Stomach smooth muscle (tissue), 2 donors: ENCODE results near the gene TPO.

Experiments used
- H3K27ac ChIP-seq: one replicate; pipeline ENCODE4 v1.7.0; 2013; ENCODE audit warnings: mild to moderate bottlenecking, low read length, inconsistent platforms
- H3K27me3 ChIP-seq, 2 donors: one replicate each; pipeline ENCODE4 v1.7.0; 2013; ENCODE audit warnings: low read length in 2 of 2; ENCODE audit not compliant: insufficient read depth in 2 of 2, control insufficient read depth in 1 of 2
- H3K36me3 ChIP-seq, 2 donors: one replicate each; pipeline ENCODE4 v1.7.0; 2013; ENCODE audit warnings: low read length in 2 of 2; ENCODE audit not compliant: control insufficient read depth in 2 of 2, insufficient read depth in 2 of 2
- H3K4me1 ChIP-seq: one replicate; pipeline ENCODE4 v1.7.0; 2013; ENCODE audit warnings: low read length; ENCODE audit not compliant: control insufficient read depth, insufficient read depth
- H3K4me3 ChIP-seq, 2 donors: one replicate each; pipeline ENCODE4 v1.7.0; 2013; ENCODE audit warnings: low read length in 2 of 2
- H3K9ac ChIP-seq, 2 donors: one replicate each; pipeline ENCODE4 v1.7.0; 2013; ENCODE audit warnings: low read length in 2 of 2, mild to moderate bottlenecking in 1 of 2
- H3K9me3 ChIP-seq, 2 donors: one replicate each; pipeline ENCODE4 v1.7.0; 2013; ENCODE audit warnings: low read length in 2 of 2; ENCODE audit not compliant: control insufficient read depth in 2 of 2
- donor health status: healthy.
- donor health status: Pancreatic carcinoma.

Gene TPO

DNA sequence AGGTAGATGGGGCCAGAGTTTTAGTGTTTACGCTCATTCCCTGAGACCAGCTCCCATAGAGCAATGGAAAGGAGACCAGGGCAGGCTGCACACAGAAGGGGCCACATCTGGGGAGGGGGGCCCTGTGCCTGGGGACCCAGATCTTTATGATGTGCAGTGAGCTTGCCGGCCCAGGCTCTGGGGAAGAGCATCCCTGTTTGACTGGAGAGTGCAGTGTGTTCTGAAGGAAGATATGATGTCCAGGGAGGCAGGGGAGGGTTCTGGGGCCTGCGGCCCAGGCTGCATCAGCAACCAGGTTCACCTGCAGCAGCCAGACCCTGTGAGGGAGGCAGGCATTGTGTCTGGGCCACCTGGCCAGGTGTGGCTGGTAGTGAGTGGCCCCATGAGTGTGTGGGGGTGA lies 13.8 kb downstream of the TPO start:
- Histone ChIP-seq H3K27me3 (peaks cover 0 to 4% of the 10 kb centered on the region in 2 donors), H3K27ac (no peak overlapping the region), H3K9me3 (no peaks in the 10 kb centered on the region), H3K4me1 (no peaks in the 10 kb centered on the region), H3K36me3 (no peaks in the 10 kb centered on the region), H3K9ac (no peak overlapping the region), H3K4me3 (no peak overlapping the region)

DNA sequence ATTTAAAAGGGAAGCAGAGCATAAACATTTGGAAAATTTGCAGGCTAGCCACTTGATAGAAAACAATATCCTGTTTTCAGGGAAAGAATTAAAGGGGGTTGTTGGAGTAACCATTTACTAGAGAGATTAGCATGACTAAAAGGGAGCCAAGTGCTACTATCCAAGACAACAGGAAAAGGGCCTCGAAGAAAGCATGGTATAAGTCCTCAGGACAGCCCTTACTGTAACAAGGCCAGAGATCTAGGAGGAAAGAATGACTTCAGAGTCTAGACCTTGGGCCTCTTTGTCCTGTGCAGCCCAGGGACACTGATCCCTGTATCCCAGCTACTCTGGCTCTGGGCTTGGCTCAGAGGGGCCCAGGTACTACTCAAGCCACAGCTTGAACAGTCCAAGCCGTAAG lies 16.6 kb downstream of the TPO start:
- Histone ChIP-seq H3K27ac (no peak overlapping the region), H3K9ac (no peak overlapping the region)

DNA sequence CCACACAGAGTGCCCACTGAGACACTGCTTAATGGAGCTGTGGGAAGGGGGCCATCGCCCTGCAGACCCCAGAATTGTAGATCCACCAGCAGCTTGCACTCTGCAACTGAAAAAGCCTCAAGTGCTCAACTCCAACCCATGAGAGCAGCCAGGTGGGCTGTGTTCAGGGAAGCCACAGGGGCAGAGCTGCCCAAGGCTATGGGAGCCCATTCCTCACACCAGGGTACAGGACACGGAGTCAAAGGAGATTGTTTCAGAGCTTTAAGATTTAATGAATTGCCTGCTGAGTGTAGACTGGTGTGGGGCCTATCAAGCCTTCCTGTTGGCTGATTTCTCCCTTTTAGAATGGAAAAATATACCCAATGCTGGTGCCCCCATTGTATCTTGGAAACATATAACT lies 17.2 kb downstream of the TPO start:
- Histone ChIP-seq H3K4me3 (no peak overlapping the region), H3K4me1 (no peaks in the 10 kb centered on the region), H3K27me3 (peaks cover 0 to 4% of the 10 kb centered on the region in 2 donors), H3K27ac (no peak overlapping the region), H3K36me3 (no peaks in the 10 kb centered on the region), H3K9me3 (no peaks in the 10 kb centered on the region), H3K9ac (no peak overlapping the region)

More for the DNA sequence above, 16.6 kb downstream of the TPO start:
- Histone ChIP-seq H3K36me3 (no peaks in the 10 kb centered on the region), H3K9me3 (no peaks in the 10 kb centered on the region), H3K4me3 (no peak overlapping the region), H3K4me1 (no peaks in the 10 kb centered on the region), H3K27me3 (peaks cover 0 to 4% of the 10 kb centered on the region in 2 donors)

GRCh38 chr2:1431886-1432400 lies 18.7 kb downstream of the TPO start:
- no peaks in the 10 kb centered on the region for H3K9me3 ChIP-seq
- H3K27ac ChIP-seq = no peak overlapping the region
- H3K4me1 ChIP-seq = no peaks in the 10 kb centered on the region
- no peak overlapping the region for H3K9ac ChIP-seq
- H3K4me3 ChIP-seq = no peak overlapping the region
- no peaks in the 10 kb centered on the region for H3K36me3 ChIP-seq
- peaks cover 0 to 4% of the 10 kb centered on the region in 2 donors for H3K27me3 ChIP-seq

DNA sequence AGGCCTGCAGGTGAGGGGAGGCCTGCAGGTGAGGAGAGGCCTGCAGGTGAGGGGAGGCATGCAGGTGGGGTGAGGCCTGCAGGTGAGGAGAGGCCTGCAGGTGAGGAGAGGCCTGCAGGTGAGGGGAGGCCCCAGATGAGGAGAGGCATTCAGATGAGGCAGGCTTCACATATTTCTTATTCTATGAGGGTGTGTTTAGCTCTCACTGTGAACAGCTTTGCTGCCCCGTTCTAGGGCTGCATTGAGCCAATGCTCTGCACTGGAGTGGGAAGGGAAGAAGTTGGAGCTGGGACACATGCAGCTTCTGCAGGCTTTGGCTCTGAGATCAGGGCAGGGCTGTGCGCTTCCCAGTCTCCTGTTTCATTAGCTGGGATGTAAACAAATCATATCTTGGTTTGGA lies 19.5 kb downstream of the TPO start:
- H3K36me3 ChIP-seq = no peaks in the 10 kb centered on the region
- H3K4me3 ChIP-seq = no peak overlapping the region
- H3K4me1 ChIP-seq = no peaks in the 10 kb centered on the region
- no peak overlapping the region for H3K27ac ChIP-seq
- H3K9ac ChIP-seq = no peak overlapping the region
- no peaks in the 10 kb centered on the region for H3K9me3 ChIP-seq
- H3K27me3 ChIP-seq = peaks cover 0 to 2% of the 10 kb centered on the region in 2 donors

DNA sequence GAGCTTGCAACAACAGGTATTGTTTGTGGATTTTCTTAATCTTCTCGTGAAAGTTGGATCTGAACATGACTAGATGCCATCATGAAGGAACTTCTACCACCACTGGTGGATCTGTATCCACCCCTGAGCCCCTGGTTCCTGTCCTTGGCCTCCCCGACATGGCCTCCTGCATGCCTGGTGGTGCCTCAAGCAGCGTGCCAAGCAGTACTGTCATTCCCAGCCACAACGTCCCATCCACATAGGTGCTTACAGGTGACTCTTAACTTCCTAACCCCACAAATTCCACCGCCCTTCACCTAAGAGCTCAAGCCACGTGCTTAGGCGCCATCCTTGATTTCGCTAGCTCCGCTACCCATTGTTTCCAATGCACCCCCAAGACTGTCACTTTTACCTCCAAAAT lies 23.1 kb downstream of the TPO start:
- H3K27me3 ChIP-seq = no peaks in the 10 kb centered on the region
- no peaks in the 10 kb centered on the region for H3K4me1 ChIP-seq
- H3K27ac ChIP-seq = no peak overlapping the region
- no peak overlapping the region for H3K9ac ChIP-seq
- no peaks in the 10 kb centered on the region for H3K36me3 ChIP-seq
- no peaks in the 10 kb centered on the region for H3K9me3 ChIP-seq
- H3K4me3 ChIP-seq = no peak overlapping the region

GRCh38 chr2:1437101-1437500 lies 23.8 kb downstream of the TPO start:
- Histone ChIP-seq H3K9ac (no peak overlapping the region), H3K27ac (no peak overlapping the region), H3K27me3 (no peaks in the 10 kb centered on the region), H3K9me3 (no peaks in the 10 kb centered on the region), H3K4me1 (no peaks in the 10 kb centered on the region), H3K36me3 (no peaks in the 10 kb centered on the region), H3K4me3 (no peak overlapping the region)

- no peaks in the 10 kb centered on the region for H3K27me3 ChIP-seq
- H3K27ac ChIP-seq = no peak overlapping the region
- no peak overlapping the region for H3K9ac ChIP-seq
- H3K4me3 ChIP-seq = no peak overlapping the region
- H3K9me3 ChIP-seq = no peaks in the 10 kb centered on the region
- no peaks in the 10 kb centered on the region for H3K36me3 ChIP-seq
- H3K4me1 ChIP-seq = no peaks in the 10 kb centered on the region
These were observed 24.3 kb downstream of the TPO start for GRCh38 chr2:1437537-1437936.

- Histone ChIP-seq H3K36me3 (no peaks in the 10 kb centered on the region), H3K4me1 (no peaks in the 10 kb centered on the region), H3K27ac (no peak overlapping the region), H3K27me3 (no peaks in the 10 kb centered on the region), H3K4me3 (no peak overlapping the region), H3K9me3 (no peaks in the 10 kb centered on the region), H3K9ac (no peak overlapping the region)
These were observed 25.7 kb downstream of the TPO start for GRCh38 chr2:1438972-1439371.

DNA sequence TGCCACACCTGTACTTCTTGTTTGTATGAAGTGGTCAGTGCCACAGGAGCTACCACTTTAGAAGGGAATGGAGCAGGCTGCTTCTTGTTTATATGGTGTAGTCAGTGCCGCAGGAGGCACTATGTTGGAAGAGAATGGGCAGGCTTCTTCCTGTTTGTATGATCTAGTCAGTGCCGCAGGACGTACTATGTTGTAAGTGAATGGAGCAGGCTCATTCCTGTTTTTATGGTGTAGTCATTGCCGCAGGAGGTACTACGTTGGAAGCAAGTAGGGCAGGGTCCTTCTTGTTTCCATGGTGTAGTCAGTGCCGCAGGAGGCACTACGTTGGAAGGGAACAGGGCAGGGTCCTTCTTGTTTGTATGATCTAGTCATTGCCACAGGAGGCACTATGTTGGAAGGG lies 27.3 kb downstream of the TPO start:
- no peaks in the 10 kb centered on the region for H3K36me3 ChIP-seq
- H3K27me3 ChIP-seq = no peaks in the 10 kb centered on the region
- H3K4me1 ChIP-seq = no peaks in the 10 kb centered on the region

DNA sequence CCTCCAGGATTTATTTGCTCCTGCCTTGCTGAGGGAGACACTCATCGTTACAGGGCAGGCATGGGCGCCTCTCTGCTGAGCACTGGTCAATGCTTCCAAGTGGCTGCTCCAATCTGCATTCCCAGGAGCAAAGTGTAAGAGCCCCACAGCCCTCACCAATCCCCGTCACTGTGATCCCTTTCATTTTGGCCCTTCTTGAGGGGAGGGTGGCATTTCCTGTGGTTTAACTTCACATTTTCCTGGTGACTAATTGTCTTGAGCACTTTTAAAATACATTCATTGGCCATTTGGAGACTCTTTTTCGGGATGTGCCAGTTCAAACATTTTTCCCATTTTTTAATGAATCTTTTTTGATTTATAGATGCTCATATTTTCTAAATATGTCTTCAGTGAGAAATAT lies 33.0 kb downstream of the TPO start:
- Histone ChIP-seq H3K36me3 (no peaks in the 10 kb centered on the region), H3K27me3 (no peaks in the 10 kb centered on the region), H3K9me3 (no peaks in the 10 kb centered on the region), H3K4me3 (no peak overlapping the region), H3K9ac (no peak overlapping the region), H3K4me1 (no peaks in the 10 kb centered on the region), H3K27ac (no peak overlapping the region)

More for the DNA sequence above, 27.3 kb downstream of the TPO start:
- no peak overlapping the region for H3K27ac ChIP-seq
- H3K4me3 ChIP-seq = no peak overlapping the region
- H3K9ac ChIP-seq = no peak overlapping the region
- H3K9me3 ChIP-seq = no peaks in the 10 kb centered on the region
